ENCODE data around the gene CACNA1H. TPM values are rescaled to one million over a fixed set of nuclear protein-coding genes. Genes with fewer than 3 reads are reported as not detected.

The CACNA1H gene
- total and polyA plus RNA-seq, 2 of the 8 experiments (the other 6 are each of a cell fraction or from before 2014, with no cell fraction given): 14.0 to 28.7 TPM

GRCh38 chr16:1106659-1107058, 46.2 kb upstream of the CACNA1H start:
- no peak overlapping the region for H2BK20ac ChIP-seq (ENCODE audit: low read length)
- H3K23me2 ChIP-seq (ENCODE audit: low read depth, low read length): peaks cover 4% of the 10 kb centered on the region; the same call in 1 of the 2 replicates
- no peak for TF ChIP-seq POLR2A (IDR thresholded peaks at IDR 0.05; ENCODE audit: control extremely low read depth in 1 of 2, low read depth in 2 of 2, low read length in 2 of 2)
- no peak for TF ChIP-seq TBP (IDR thresholded peaks at IDR 0.05; ENCODE audit: low read depth, low read length)
- TF ChIP-seq TAF1 (IDR thresholded peaks at IDR 0.05; ENCODE audit: low read depth, low read length): no peak
- TF ChIP-seq CBX8 (IDR thresholded peaks at IDR 0.05; ENCODE audit: borderline replicate concordance, low read depth, low read length): no peak
- TF ChIP-seq SRF (IDR thresholded peaks at IDR 0.05; ENCODE audit: low read depth, low read length): no peak
- TF ChIP-seq USF2 (IDR thresholded peaks at IDR 0.05; ENCODE audit: low read length): no peak
- no peak for TF ChIP-seq POU5F1 (IDR thresholded peaks at IDR 0.05; ENCODE audit: low read depth, low read length)
- no peak for TF ChIP-seq BRCA1 (IDR thresholded peaks at IDR 0.05; ENCODE audit: low read depth, low read length)
- H3K4me2 ChIP-seq (ENCODE audit: insufficient read depth in 1 of 2, low read depth in 2 of 2, low read length in 2 of 2): no peak overlapping the region
- no peak overlapping the region for H2BK15ac ChIP-seq (ENCODE audit: low read length)
- no peak overlapping the region for H3K23ac ChIP-seq (ENCODE audit: insufficient read length)
- no peak overlapping the region for H3K4me3 ChIP-seq (ENCODE audit: extremely low read depth in 1 of 4, insufficient read depth in 2 of 4, low read depth in 3 of 4, low read length in 4 of 4)
- no peak overlapping the region for H3K56ac ChIP-seq (replicated peaks; ENCODE audit: insufficient read length, low read depth, low read length)
- WGBS, 2 experiments (ENCODE audit: extremely low coverage in 1 of 2, insufficient coverage in 1 of 2, insufficient read length in 1 of 2, insufficient replicate concordance in 2 of 2, low coverage in 1 of 2, low lambda C conversion rate in 2 of 2, missing lambda C conversion rate in 1 of 2): 87% methylated on average over 13 of the region's 16 CpGs; no CpG with 5 or more reads in 1 of the 2 experiments
- H4K5ac ChIP-seq (ENCODE audit: insufficient read length, low read depth, low read length): no peak overlapping the region
- ChIA-PET CTCF (ENCODE audit: partially characterized antibody) (interaction anchor here (1.0 to 2.6 kb wide), 5 partner anchors 17 to 87 kb away, joined by 3 to 12 read pairs (median 6); no protein-coding TSS in a partner anchor), POLR2A (ENCODE audit: partially characterized antibody) (no interaction called here)
- H2BK5ac ChIP-seq (ENCODE audit: low read depth, low read length): no peak overlapping the region
- no peaks in the 10 kb centered on the region for H3K79me2 ChIP-seq (ENCODE audit: control insufficient read depth in 1 of 2, insufficient read depth in 2 of 2, low read length in 2 of 2)
- H3K27me3 ChIP-seq (replicated peaks in 1 of 4; ENCODE audit: control insufficient read depth in 3 of 4, extremely low read depth in 1 of 4, insufficient read depth in 3 of 4, low read length in 3 of 4): peaks cover 0 to 12% (median 5%) of the 10 kb centered on the region in 4 experiments; a peak in 5 of 7 replicates
- DNase-seq (ENCODE audit: low read depth in 1 of 2, low spot score in 2 of 2) (no peak), FAIRE-seq (no peak)
- H2BK12ac ChIP-seq (ENCODE audit: low read depth, low read length): no peak overlapping the region
- H3K27ac ChIP-seq (ENCODE audit: low read depth, low read length): no peak overlapping the region
- H3K9ac ChIP-seq (replicated peaks in 1 of 4; ENCODE audit: extremely low read depth in 1 of 4, low read depth in 3 of 4, low read length in 3 of 4): no peak overlapping the region
- H2AK5ac ChIP-seq (ENCODE audit: low read depth, low read length): no peak overlapping the region
- H4K20me1 ChIP-seq (replicated peaks in 1 of 2; ENCODE audit: control insufficient read depth in 1 of 2, insufficient read depth in 2 of 2, low read length in 2 of 2): peaks cover 0 to 1% of the 10 kb centered on the region in 2 experiments
- H4K91ac ChIP-seq (replicated peaks; ENCODE audit: insufficient read length, low read length): no peak overlapping the region
- H2BK120ac ChIP-seq (replicated peaks; ENCODE audit: low read depth, low read length): no peak overlapping the region
- no peaks in the 10 kb centered on the region for H3K9me3 ChIP-seq (ENCODE audit: insufficient read depth in 2 of 2, low read depth in 1 of 2, low read length in 1 of 2)
- H4K8ac ChIP-seq (ENCODE audit: extremely low read depth, insufficient read depth, low read length): no peak overlapping the region; the same call in 1 of the 2 replicates
- H3K36me3 ChIP-seq (ENCODE audit: control insufficient read depth in 2 of 4, insufficient read depth in 4 of 4, low read length in 3 of 4): no peaks in the 10 kb centered on the region
- peaks cover 0 to 12% (median 3%) of the 10 kb centered on the region in 4 experiments; a peak in 4 of 7 replicates for H3K4me1 ChIP-seq (replicated peaks in 1 of 4; ENCODE audit: control insufficient read depth in 3 of 4, insufficient read depth in 4 of 4, low read length in 3 of 4)
- no peak overlapping the region for H3K14ac ChIP-seq (ENCODE audit: insufficient read length)
- H2AFZ ChIP-seq (ENCODE audit: low read length): no peak overlapping the region
- H3K79me1 ChIP-seq (ENCODE audit: low read depth, low read length): no peaks in the 10 kb centered on the region
- no peak overlapping the region for H3K4ac ChIP-seq (replicated peaks; ENCODE audit: insufficient read length, low read depth, low read length)
- H3K18ac ChIP-seq (ENCODE audit: extremely low read depth, low read length): no peak overlapping the region
